ENCODE measurements around the gene OR4F15.
"Not testable (repeated sequence)": the region's sequence is repeated elsewhere in the genome, so short reads cannot be mapped to it uniquely, and the experiment has no call there.

The OR4F15 gene, protein sequence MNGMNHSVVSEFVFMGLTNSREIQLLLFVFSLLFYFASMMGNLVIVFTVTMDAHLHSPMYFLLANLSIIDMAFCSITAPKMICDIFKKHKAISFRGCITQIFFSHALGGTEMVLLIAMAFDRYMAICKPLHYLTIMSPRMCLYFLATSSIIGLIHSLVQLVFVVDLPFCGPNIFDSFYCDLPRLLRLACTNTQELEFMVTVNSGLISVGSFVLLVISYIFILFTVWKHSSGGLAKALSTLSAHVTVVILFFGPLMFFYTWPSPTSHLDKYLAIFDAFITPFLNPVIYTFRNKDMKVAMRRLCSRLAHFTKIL

GRCh38 chr15:101811902-101812301 is at the start of gene OR4F15:
OR4F15 (plus strand) TSS chr15:101812202; CDS start chr15:101818187, 5,985 bp downstream.
- DNase-seq (ENCODE audit: low read depth), result no peak

DNA sequence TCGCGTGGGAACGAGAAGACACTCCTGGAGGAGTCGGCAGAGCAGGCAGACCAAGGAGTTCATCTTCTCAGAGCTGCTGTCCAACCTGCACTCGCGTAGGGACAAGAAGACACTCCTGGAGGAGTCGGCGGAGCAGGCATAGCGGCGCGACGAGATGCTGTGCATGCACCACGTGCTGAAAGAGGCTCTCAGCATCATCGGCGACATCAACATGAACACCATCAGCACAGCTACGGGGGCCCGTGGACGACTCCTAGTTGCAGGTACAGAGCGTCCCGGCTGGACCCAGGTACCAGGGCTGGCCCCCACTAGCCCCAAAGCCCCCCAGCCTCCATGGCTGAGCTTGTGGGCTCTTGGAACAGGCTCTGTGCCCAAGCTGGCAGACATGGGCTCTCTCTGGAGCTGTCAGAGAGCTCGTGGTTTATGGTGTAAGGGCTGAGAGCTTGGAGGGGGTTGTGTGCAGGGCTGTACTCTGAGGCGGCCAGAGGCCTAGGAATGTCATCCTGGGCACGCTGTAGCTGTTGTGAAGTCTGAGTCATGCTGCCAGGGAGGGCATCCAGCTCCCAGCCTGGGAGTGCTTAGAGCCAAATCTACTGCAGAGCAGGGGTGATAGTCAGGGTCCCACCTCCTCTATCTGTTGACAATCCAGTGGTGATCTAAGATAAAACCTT is 47.2 kb upstream of the OR4F15 start:
- DNase-seq (ENCODE audit: low read depth), result not testable (repeated sequence)

GRCh38 chr15:101765340-101765671 is 46.7 kb upstream of the OR4F15 start:
- DNase-seq (ENCODE audit: low read depth), result not testable (repeated sequence)

DNA sequence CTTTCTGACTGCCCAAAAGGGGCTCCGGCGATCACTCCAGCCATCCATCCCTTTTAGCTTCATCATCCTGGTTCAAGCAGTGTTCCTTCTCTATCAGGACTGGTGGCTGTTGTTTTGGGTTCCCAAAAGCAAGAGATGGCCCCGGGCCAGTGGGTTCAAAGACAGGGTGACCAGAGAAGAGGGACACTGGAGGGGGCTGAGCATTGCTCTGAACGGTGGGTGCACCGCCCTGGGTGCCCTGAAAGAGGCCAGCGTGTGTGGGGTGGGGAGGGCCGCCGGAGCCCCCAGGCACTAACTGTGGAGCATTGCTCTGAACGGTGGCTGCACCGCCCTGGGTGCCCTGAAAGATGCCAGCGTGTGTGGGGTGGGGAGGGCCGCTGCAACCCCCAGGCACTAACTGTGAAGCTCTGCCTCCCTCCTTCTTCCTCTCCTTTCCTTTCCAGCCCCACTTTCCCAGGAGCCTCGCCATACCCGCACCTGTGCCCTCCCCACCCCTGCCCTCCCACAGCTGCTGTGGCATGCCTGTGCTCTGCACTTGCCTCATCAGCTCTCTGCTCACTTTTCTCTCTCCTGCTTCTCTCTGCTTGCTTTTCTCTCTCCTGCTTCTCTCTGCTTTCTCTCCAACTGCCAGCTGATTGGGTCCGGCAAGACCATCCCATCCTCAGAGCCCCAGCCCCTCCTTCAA is 46.1 kb upstream of the OR4F15 start:
- no peak for DNase-seq (ENCODE audit: low read depth)

DNA sequence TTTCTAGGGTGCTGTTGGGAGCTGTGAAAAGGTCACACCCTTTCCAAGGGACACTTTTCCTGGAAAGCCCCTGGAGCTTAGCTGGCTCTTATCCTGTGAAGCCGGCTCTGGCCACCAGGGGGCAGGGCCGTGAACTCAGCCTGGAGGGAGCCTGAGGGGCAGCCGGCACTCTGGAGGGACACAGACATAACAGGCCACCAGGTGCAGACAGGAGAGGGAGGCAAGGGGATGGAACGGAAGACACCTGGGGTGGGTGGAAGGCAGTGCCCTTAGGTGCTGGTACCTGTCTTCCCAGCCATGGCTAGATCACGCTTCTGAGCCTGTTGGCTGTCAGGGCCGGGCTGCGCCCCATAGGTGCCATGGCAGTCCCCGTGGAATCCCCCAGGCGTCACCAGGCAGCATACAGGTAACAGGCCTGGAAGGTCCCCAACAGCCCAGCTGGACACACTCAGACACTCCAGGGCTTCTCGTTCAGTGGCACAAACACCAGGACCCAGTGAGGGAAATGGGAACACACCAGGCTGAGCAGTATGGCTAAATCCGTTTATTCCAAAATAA is 44.8 kb upstream of the OR4F15 start:
- not testable (repeated sequence) for DNase-seq (ENCODE audit: low read depth)

DNA sequence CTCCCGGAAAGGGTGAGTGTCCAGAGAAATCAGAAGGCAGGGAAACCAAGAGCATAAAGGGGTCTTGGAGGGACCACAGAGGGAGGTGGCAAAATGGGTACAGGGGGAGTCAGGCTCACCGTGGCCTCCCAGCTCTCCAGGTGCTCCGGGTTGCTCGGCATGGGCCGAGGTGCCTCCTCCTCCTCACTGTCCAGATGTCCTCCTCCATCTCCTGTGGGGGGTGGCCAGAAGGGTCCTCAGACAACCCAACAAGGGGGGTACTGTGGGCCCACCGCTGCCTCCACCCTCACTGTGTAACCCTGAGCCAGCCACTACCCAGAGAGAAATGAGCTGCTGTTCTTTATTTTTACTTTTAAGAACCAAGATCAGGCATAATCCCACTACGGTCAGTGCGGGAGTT is 39.1 kb upstream of the OR4F15 start:
- no peak for DNase-seq (ENCODE audit: low read depth)

DNA sequence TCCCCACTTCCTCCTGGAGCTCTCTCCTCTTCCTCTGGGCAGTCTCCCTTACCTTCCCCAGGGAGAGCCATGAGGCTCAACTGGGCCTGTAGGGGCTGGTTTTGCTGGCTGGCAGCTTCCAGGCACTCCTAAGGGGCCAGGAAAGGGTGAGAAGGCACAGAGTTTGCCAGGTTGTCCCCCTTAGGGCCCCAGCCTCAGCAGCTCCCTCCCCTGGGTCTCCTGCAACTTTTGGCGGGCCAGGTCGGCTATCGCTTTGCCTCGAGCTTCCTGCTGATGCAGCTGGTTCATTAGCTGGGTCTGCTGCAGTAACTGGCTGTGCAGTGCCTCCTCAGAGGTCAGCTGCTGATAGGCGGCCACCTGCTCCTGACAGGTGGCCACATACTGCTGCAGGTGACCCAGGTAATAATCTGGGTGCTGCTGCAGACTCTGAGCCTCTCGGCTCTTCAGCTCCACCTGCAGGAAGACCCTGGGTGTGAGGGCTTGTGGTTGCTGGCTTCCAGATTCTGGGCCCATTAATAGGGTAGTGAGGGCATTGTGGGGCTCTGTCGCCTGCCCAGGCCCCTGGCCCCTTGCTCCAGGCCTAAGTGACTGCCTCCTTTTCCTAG is 38.4 kb upstream of the OR4F15 start:
- no peak for DNase-seq (ENCODE audit: low read depth)

DNA sequence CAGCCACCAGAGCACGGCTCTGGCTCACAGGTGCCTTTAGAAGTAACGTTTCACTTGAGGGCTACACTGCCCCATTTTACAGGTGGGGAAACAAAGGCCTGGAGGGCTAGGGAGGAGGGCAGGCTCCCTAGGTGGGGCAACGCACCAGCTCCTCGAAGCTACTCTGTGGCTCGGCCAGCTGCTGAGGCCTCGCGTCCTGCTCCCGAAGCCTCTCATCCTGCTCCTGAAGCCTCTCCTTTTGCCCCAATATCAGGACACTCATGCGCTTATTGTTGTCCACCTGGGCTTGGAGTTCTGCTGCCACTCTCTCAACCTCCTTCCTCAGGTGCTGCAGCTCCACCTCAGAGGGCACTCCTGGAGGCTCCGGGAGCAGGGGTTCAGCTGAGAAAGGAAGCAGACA is 36.9 kb upstream of the OR4F15 start:
- DNase-seq (ENCODE audit: low read depth), result no peak

- not testable (repeated sequence) for DNase-seq (ENCODE audit: low read depth)
Observed at GRCh38 chr15:101778576-101778975, 33.4 kb upstream of the OR4F15 start.

- DNase-seq (ENCODE audit: low read depth), result not testable (repeated sequence)
Observed at GRCh38 chr15:101780225-101780624, 31.8 kb upstream of the OR4F15 start.

DNA sequence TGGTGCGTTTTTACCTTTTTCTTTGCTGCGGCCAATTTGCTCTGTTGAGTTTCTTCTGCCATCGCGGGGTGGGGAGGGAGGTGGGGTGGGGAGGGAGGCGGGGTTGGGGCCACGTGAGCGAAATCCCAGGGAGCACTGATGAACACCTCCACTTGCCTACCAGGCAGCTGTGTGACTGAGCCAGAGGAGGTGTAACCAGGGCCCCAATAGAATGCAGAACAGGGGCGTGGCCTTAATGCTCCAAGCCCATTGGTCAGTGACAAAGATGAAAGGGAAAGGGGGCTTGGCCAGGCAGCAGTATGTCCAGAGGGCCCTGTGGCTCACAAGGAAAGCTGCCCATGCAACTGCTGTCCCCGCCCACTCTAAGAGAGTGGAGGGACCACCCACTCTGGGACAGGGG is 30.1 kb upstream of the OR4F15 start:
- DNase-seq (ENCODE audit: low read depth), result no peak

DNA sequence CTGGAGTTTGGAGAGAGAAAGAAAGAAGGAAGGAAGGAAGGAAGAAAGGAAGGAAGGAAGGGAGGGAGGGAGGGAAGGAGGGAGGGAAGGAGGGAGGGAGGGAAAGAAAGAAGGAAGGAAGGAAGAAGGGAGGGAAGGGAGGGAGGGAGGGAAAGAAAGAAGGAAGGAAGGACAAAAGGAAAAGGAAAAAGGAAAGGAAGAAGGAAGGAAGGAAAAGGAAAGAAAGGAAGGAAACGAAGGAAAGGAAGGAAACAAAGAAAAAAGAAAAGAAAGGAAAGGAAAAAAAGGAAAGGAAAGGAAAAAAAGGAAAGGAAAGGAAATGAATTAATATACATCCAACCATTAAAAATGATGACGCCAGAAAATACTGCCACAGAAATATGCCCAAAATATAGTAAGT is 27.4 kb upstream of the OR4F15 start:
- DNase-seq (ENCODE audit: low read depth), result no peak

DNA sequence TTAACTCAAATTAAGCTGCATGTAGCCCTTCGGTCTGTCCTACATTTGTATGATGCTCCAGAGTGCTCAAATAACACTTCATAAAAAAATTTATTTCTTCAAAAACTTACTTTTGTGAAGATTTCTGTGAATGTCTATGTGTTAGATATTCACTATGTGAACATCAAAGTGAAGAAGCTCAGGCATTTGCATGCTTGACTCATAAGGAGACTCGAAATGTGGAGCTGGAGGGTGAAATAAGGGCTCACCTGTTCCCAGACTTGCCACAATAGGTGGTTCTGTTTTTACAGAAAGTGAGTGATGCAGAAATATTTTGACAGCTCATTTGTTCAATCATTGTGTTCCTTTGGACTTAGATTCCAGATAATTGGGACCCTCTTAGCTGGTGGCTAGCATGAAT is 25.6 kb upstream of the OR4F15 start:
- DNase-seq (ENCODE audit: low read depth), result not testable (repeated sequence)

- not testable (repeated sequence) for DNase-seq (ENCODE audit: low read depth)
Observed at GRCh38 chr15:101788001-101788400, 24.0 kb upstream of the OR4F15 start.

GRCh38 chr15:101788503-101789269 is 23.3 kb upstream of the OR4F15 start:
- DNase-seq (ENCODE audit: low read depth), result not testable (repeated sequence)

GRCh38 chr15:101790748-101791147 is 21.3 kb upstream of the OR4F15 start:
- DNase-seq (ENCODE audit: low read depth), result not testable (repeated sequence)

DNA sequence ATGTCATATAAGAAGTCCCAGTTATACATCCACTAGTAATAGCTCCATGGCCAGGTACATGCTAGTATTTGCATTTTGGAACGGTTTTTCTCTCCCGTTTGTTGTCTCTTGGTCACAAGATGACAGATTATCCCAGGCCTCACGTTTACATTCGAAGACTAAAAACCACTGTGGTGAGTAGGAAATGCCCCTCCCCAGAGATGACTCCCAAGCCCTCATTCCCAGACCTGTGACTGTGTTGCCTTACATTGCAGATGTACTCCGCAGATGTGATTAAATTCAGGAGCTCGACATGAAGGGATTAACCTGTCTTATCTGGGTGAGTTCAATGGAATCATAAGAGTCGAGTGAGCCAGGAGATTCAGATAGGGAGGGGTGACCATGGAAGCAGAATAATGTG is 18.0 kb upstream of the OR4F15 start:
- DNase-seq (ENCODE audit: low read depth), result not testable (repeated sequence)

DNA sequence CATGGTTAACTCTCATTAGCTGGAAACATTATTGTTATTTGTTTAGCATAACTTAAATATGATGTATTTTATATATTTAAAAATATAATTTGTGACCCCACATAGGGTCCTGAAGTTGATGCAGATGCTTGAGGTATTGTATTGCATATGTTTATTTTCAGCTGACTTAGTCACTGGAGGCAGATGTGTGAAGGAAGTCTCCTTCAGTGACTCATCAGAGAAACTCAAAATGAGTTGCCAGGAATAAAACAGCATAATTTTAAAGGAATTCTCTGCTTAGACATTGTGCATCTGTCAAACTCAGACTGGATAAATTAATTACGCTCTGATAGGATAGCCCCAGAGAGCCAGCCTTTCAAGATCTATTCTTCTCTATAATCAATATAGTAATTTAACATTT is 16.5 kb upstream of the OR4F15 start:
- no peak for DNase-seq (ENCODE audit: low read depth)

DNA sequence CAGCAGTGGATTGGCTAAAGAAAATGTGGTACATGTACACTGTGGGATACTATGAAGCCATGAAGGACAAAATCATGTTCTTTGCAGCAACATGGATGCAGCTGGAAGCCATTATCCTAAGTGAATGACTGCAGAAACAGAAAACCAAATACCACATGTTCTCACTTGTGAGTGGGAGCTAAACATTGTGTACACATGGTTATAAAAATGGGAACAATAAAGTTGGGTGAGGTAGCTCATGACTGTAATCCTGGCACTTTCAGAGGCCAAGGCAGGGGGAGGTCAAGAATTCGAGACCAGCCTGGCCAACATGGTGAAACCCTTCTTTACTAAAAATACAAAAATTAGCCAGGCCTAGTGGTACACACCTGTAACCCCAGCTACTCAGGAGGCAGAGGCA is 12.3 kb upstream of the OR4F15 start:
- DNase-seq (ENCODE audit: low read depth), result no peak

- no peak for DNase-seq (ENCODE audit: low read depth)
Observed at GRCh38 chr15:101801048-101801447, 11.0 kb upstream of the OR4F15 start.

DNA sequence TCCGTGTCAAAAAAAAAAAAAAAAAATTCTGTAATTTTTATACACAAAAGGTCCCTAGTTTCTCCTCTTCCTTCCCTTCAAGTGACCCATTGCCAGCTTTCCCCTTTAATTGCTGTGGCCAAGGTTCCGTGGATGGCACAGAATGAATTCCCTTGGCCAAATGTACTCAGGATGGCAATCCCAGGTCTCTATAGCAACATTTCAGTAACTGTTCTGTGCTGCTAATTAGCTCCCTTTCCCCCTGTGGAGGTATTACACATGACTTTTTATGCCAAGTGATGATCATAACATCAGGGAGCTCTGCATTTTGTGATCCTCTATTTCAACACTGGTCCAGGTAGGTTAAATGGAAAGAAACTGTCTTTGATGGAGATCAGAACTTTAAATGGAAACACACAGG is 8.8 kb upstream of the OR4F15 start, which contains the start of gene OR4F6:
TSS of gene OR4F6 (plus strand) at position 301 of the 400 bp plus-strand sequence. CDS start 2,211 bp downstream, outside the sequence.
- no peak for DNase-seq (ENCODE audit: low read depth)

Data from stimulated activated CD8-positive, alpha-beta memory T cell treated with anti-CD3 and anti-CD28 coated beads, Interleukin-15, amount 100 ng/mL, for 1 hour (primary cell).